Nephron (organoid): ENCODE measurements around the gene DUOX2.

Source experiments
- H3K27ac Mint-ChIP-seq, 3 experiments: 2 replicates each; pipeline ENCODE4 v1.8.0; 2020; ENCODE audit warnings: mixed read lengths in 3 of 3, mild to moderate bottlenecking in 2 of 3, moderate library complexity in 1 of 3
- H3K27me3 Mint-ChIP-seq: 2 replicates; pipeline ENCODE4 v1.8.0; 2021; ENCODE audit warnings: low read depth, mild to moderate bottlenecking, moderate library complexity, mixed read lengths
- H3K36me3 Mint-ChIP-seq: 2 replicates; pipeline ENCODE4 v1.8.0; 2020; ENCODE audit warnings: low read depth, mixed read lengths
- H3K4me1 Mint-ChIP-seq: 2 replicates; pipeline ENCODE4 v1.8.0; 2020; ENCODE audit warnings: mixed read lengths
- H3K4me3 Mint-ChIP-seq, 3 experiments: 2 replicates each; pipeline ENCODE4 v1.8.0; 2020; ENCODE audit warnings: mild to moderate bottlenecking in 3 of 3, mixed read lengths in 3 of 3, moderate library complexity in 2 of 3
- H3K9me3 Mint-ChIP-seq: 2 replicates; pipeline ENCODE4 v1.8.0; 2020; ENCODE audit warnings: mixed read lengths
- TF ChIP-seq, protein P1 (sequence below), 3 experiments: fragments of 200-600 bp; sonication (generic); IDR thresholded peaks; one replicate each; pipeline ENCODE4 v1.5.0; 2021; ENCODE audit warnings: antibody characterized with exemption in 3 of 3; ENCODE audit not compliant: unreplicated experiment in 3 of 3

The DUOX2 gene

DNA sequence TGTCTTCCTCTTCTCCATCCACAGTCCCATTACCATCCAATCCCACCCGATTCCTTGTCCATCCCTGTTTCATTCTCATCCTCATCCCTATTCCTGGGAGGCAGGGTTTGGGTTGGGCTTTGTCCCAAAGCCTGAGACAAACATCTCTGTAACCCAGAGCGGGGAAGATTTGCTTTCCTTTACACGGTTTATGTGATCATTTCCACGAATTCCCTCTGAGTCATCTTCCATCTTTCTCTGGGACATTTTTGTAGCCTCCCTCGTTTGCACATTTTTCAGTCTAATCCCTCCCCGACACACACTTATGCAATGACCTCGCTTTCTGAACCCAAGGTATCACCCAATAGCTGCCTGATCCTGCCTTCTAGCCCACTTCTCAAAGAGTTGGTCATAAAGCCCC is 22.8 kb downstream of the DUOX2 start:
- H3K27ac Mint-ChIP-seq, result no peak overlapping the region
- H3K9me3 Mint-ChIP-seq, result no peaks in the 10 kb centered on the region
- H3K4me1 Mint-ChIP-seq, result no peaks in the 10 kb centered on the region
- H3K36me3 Mint-ChIP-seq, result no peaks in the 10 kb centered on the region
- TF ChIP-seq, protein P1, sequence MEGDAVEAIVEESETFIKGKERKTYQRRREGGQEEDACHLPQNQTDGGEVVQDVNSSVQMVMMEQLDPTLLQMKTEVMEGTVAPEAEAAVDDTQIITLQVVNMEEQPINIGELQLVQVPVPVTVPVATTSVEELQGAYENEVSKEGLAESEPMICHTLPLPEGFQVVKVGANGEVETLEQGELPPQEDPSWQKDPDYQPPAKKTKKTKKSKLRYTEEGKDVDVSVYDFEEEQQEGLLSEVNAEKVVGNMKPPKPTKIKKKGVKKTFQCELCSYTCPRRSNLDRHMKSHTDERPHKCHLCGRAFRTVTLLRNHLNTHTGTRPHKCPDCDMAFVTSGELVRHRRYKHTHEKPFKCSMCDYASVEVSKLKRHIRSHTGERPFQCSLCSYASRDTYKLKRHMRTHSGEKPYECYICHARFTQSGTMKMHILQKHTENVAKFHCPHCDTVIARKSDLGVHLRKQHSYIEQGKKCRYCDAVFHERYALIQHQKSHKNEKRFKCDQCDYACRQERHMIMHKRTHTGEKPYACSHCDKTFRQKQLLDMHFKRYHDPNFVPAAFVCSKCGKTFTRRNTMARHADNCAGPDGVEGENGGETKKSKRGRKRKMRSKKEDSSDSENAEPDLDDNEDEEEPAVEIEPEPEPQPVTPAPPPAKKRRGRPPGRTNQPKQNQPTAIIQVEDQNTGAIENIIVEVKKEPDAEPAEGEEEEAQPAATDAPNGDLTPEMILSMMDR (IDR thresholded peaks at IDR 0.05; ENCODE audit: unreplicated experiment in 3 of 3), result no peak
- H3K27me3 Mint-ChIP-seq, result peaks cover 26% of the 10 kb centered on the region
- no peak overlapping the region for H3K4me3 Mint-ChIP-seq

DNA sequence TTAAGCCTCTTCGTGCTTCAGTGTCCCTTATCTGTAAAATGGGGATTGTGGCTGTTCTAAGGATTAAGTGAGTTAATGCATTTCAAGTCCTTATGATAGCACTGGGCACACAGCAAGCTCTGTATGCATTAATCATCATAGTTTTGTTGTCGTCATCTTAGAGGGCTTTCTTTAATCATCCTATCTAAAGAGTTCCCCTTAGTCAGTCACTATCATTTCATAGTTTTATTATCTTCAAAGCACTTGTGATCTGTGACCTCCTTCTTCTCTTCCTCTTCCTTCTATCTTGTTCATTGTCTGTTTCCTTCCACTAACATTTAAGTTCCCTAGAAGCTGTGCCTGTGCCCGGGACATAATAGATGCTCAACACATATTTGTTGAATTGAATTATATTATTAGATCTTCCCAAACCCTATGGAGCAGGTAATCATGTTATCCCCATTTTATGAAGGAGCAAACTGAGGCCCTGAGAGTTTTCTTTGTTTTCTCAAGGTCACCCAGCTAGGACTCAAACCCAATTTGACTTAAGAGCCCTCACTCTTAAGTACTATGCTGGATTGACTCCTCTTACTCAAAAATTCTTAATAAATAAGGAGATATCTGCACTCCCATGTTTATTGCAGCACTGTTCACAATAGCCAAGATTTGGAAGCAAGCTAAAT is 24.1 kb downstream of the DUOX2 start:
- Mint-ChIP-seq H3K27ac (no peak overlapping the region), H3K4me3 (no peak overlapping the region), H3K9me3 (no peaks in the 10 kb centered on the region), H3K4me1 (no peaks in the 10 kb centered on the region), H3K36me3 (no peaks in the 10 kb centered on the region), H3K27me3 (peaks cover 26% of the 10 kb centered on the region)
- TF ChIP-seq, protein P1 (IDR thresholded peaks at IDR 0.05; ENCODE audit: unreplicated experiment in 3 of 3), result no peak

DNA sequence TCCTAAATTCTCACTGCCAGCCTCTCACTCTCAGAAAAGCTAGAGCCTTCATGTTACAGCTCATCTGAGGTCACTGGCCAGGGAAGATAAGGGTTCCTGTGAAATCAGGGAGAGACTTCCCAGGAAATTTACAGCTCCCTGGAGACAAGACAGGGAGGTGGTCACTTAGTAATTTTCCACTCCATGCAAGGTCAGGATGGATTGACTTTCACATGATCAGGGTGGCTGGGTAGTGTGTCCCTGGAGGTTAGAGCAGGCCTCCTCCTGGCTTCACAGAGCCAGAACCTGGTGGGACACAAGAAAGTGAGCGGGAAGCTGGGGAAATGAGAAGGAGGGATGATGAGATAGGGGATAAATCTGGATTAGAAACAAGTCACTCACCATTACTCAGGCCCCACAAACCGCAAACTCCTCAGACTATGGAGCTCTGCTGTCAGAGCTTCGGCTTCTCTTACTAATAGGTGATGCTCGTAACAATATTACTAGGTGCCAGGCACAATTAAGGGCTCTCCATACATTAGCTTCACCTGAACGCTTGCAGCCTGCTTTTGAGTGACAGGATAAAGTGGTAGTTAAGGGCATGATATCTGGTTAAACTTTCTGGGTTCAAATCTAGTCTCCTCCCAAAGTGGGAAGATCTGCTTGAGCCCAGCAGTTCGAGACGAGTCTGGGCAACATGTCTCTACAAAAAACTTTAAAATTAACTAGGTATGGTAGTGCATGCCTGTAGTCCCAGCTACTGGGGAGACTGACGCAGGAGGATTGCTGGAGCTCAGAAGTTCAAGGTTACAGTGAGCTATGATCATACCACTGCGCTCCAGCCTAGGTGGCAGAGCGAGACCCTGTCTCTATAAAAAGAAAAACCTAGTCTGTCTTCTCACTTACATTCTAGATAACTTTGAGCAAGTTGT is 24.9 kb downstream of the DUOX2 start:
- Mint-ChIP-seq H3K36me3 (no peaks in the 10 kb centered on the region), H3K27me3 (peaks cover 33% of the 10 kb centered on the region), H3K27ac (no peak overlapping the region), H3K4me3 (no peak overlapping the region), H3K9me3 (no peaks in the 10 kb centered on the region), H3K4me1 (no peaks in the 10 kb centered on the region)
- TF ChIP-seq, protein P1 (IDR thresholded peaks at IDR 0.05; ENCODE audit: unreplicated experiment in 3 of 3), result no peak

DNA sequence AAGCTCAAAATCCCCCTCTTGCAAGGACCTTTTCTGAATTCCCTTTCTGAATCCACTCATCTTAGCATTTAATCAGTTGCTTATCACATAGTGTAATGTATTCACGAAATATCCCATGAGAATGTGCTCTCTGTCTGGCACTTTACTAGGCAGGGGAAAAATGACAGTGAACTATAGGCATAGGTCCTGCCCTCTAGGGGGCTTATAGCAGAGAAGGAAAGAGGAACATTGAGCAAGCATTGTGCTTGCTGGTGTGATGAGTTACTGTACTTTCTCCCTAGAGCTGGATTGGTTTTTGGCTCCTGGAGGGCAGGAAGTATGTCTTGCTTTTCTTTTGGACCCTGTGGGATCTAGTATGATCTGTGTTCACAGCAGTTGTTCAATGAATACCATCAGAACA is 26.5 kb downstream of the DUOX2 start:
- Mint-ChIP-seq H3K9me3 (no peaks in the 10 kb centered on the region), H3K27me3 (peaks cover 29% of the 10 kb centered on the region), H3K4me3 (no peak overlapping the region), H3K36me3 (no peaks in the 10 kb centered on the region), H3K4me1 (no peaks in the 10 kb centered on the region), H3K27ac (no peak overlapping the region)
- TF ChIP-seq, protein P1 (IDR thresholded peaks at IDR 0.05; ENCODE audit: unreplicated experiment in 3 of 3), result no peak

DNA sequence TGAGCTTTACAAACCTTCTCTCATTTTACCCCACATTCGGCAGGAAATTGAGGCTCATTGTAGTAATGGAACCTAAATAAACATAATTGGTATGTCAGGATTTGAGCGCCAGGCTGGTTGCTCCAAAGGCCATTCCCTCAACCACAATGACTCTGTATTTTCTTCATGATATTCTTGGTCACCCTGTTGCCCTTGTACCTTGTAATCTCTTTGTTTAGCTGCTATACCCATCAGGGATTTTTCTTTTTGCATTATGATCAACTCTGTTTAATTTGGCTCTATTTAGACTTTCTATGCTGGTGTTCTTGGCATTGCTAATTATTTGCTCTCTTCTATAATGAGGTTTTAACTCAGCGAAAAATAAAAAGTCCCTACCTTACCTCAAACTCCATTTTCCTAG is 29.8 kb downstream of the DUOX2 start:
- Mint-ChIP-seq H3K4me3 (no peak overlapping the region), H3K27ac (no peak overlapping the region), H3K36me3 (no peaks in the 10 kb centered on the region), H3K27me3 (peaks cover 21% of the 10 kb centered on the region), H3K4me1 (peaks cover 4% of the 10 kb centered on the region), H3K9me3 (no peaks in the 10 kb centered on the region)
- TF ChIP-seq, protein P1 (IDR thresholded peaks at IDR 0.05; ENCODE audit: unreplicated experiment in 3 of 3), result no peak
